A673 (cell line): Measurements from ENCODE around the gene RHOC. TPM values are rescaled to one million over a fixed set of nuclear protein-coding genes. Genes with fewer than 3 reads are reported as not detected.

Experiments used
- BruUV-seq: library from RNA; stranded (reverse); fragments of 400-500 nt; replicated peaks from 2 replicates; lab custom pipeline; 2021; lab: Mats Ljungman, UMichigan
- CTCF ChIA-PET: fragments of 300-600 bp; sonication (Branson Sonifier 250); formaldehyde crosslinking; loops from one replicate; lab custom pipeline; 2022; ENCODE audit warnings: antibody characterized with exemption; lab: Charles Lee
- POLR2A ChIA-PET: fragments of 300-600 bp; sonication (Branson Sonifier 250); formaldehyde crosslinking; loops from one replicate; lab custom pipeline; 2022; ENCODE audit warnings: antibody characterized with exemption; ENCODE audit not compliant: low non-redundant PET; lab: Charles Lee
- DNase-seq: peaks from one replicate; pipeline ENCODE4 v3.0.0-alpha.2; 2015; ENCODE audit warnings: low spot score
- H3K27ac ChIP-seq: fragments of 200-600 bp; sonication (generic); 2 replicates; pipeline ENCODE4 v1.5.1; 2016; ENCODE audit warnings: mixed run types, low read depth, mild to moderate bottlenecking, mixed read lengths, antibody characterized with exemption, low read length; ENCODE audit not compliant: poor library complexity, severe bottlenecking
- H3K27me3 ChIP-seq: fragments of 200-600 bp; sonication (generic); replicated peaks from 2 replicates; pipeline ENCODE4 v1.6.1; 2017; ENCODE audit warnings: mixed run types, low read depth, mild to moderate bottlenecking, mixed read lengths, antibody characterized with exemption, low read length; ENCODE audit not compliant: insufficient read depth, poor library complexity
- H3K36me3 ChIP-seq: fragments of 200-600 bp; sonication (generic); 2 replicates; pipeline ENCODE4 v1.6.1; 2016; ENCODE audit warnings: mixed run types, mild to moderate bottlenecking, mixed read lengths, antibody characterized with exemption, low read length; ENCODE audit not compliant: insufficient read depth, poor library complexity, severe bottlenecking
- H3K4me1 ChIP-seq: fragments of 200-600 bp; sonication (generic); 2 replicates; pipeline ENCODE4 v1.6.1; 2017; ENCODE audit warnings: mixed run types, mild to moderate bottlenecking, mixed read lengths, antibody characterized with exemption, low read length; ENCODE audit not compliant: insufficient read depth, poor library complexity, severe bottlenecking
- H3K4me3 ChIP-seq: fragments of 200-600 bp; sonication (generic); 2 replicates; pipeline ENCODE4 v1.5.1; 2016; ENCODE audit warnings: low read depth, mixed run types, mild to moderate bottlenecking, mixed read lengths, low read length; ENCODE audit not compliant: poor library complexity, severe bottlenecking
- H3K9me3 ChIP-seq: fragments of 200-600 bp; sonication (generic); 2 replicates; pipeline ENCODE4 v1.6.1; 2016; ENCODE audit warnings: mixed run types, low read depth, mild to moderate bottlenecking, mixed read lengths, antibody characterized with exemption, low read length; ENCODE audit not compliant: poor library complexity, severe bottlenecking
- CTCF ChIP-seq: fragments of 300-800, 200-600 bp; sonication (generic); conservative IDR thresholded peaks from 2 replicates; pipeline ENCODE4 v1.5.1; 2017; ENCODE audit warnings: low read depth, mild to moderate bottlenecking, antibody characterized with exemption, low read length, moderate library complexity, mixed read lengths
- EZH2 ChIP-seq: fragments of 200-600 bp; sonication (generic); IDR thresholded peaks from 2 replicates; pipeline ENCODE4 v1.6.1; 2017; ENCODE audit warnings: borderline replicate concordance, low read depth, mild to moderate bottlenecking, mixed read lengths, antibody characterized with exemption, low read length; ENCODE audit not compliant: poor library complexity, severe bottlenecking
- intact Hi-C: fragments of 100-400 bp; cut with micrococcal nuclease; formaldehyde crosslinking; loops from one replicate; pipeline ENCODE4 v1.10.0; 2022; ENCODE audit not compliant: unreplicated experiment
- total RNA-seq: library from RNA; stranded (reverse); gene quantifications from 2 replicates; pipeline ENCODE4 v1.2.3, GENCODE V29; 2021

Gene RHOC
- total RNA-seq, 1 experiment from 2014 or later = 54.3 TPM

- no peak for TF ChIP-seq CTCF
- BruUV-seq = no TSS peak
- H3K9me3 ChIP-seq = no peaks in the 10 kb centered on the region
- no peak overlapping the region for H3K4me3 ChIP-seq
- intact Hi-C loops = no loop called here
- H3K36me3 ChIP-seq = peaks cover 68% of the 10 kb centered on the region
- no peak overlapping the region for H3K27ac ChIP-seq
- POLR2A ChIA-PET = no interaction called here
- CTCF ChIA-PET = no interaction called here
- peaks cover 20% of the 10 kb centered on the region for H3K4me1 ChIP-seq
- DNase-seq = no peak
- H3K27me3 ChIP-seq = no peaks in the 10 kb centered on the region
These were observed 10.2 kb downstream of the RHOC start for GRCh38 chr1:112696578-112697314.

- H3K27ac ChIP-seq = no peak overlapping the region
- intact Hi-C loops = no loop called here
- TF ChIP-seq CTCF (no peak), EZH2 (no peak)
- POLR2A ChIA-PET = no interaction called here
- no TSS peak for BruUV-seq
- H3K4me1 ChIP-seq = peaks cover 5% of the 10 kb centered on the region
- H3K9me3 ChIP-seq = no peaks in the 10 kb centered on the region
- DNase-seq = no peak
- peaks cover 70% of the 10 kb centered on the region for H3K36me3 ChIP-seq
- H3K27me3 ChIP-seq = no peaks in the 10 kb centered on the region
- CTCF ChIA-PET = no interaction called here
- no peak overlapping the region for H3K4me3 ChIP-seq
These were observed 11.7 kb downstream of the RHOC start for GRCh38 chr1:112695276-112695675.

- ChIA-PET POLR2A (no interaction called here), CTCF (interaction anchor here (0.6 kb wide), 1 partner anchor 10 kb away, joined by 3 read pairs; no protein-coding TSS in a partner anchor)
- H3K27ac ChIP-seq = no peak overlapping the region
- no peak for TF ChIP-seq EZH2
- TF ChIP-seq CTCF = no peak
- no peak overlapping the region for H3K4me3 ChIP-seq
- H3K4me1 ChIP-seq = no peaks in the 10 kb centered on the region
- intact Hi-C loops = no loop called here
- no peak for DNase-seq
- no TSS peak for BruUV-seq
- H3K9me3 ChIP-seq = no peaks in the 10 kb centered on the region
- peaks cover 70% of the 10 kb centered on the region for H3K36me3 ChIP-seq
- no peaks in the 10 kb centered on the region for H3K27me3 ChIP-seq
These were observed 12.5 kb downstream of the RHOC start for GRCh38 chr1:112694363-112694929.
